H1 (cell line): ENCODE results near the gene SLC7A5. TPM values are rescaled to one million over a fixed set of nuclear protein-coding genes. Genes with fewer than 3 reads are reported as not detected.

Experiments
- CTCF ChIA-PET: fragments of 300-600 bp; sonication (Branson Sonifier 250); formaldehyde crosslinking; loops from one replicate; lab custom pipeline; 2021; ENCODE audit not compliant: partially characterized antibody; lab: Charles Lee
- POLR2A ChIA-PET: fragments of 300-600 bp; sonication (Branson Sonifier 250); formaldehyde crosslinking; loops from one replicate; lab custom pipeline; 2021; ENCODE audit warnings: inconsistent platforms; ENCODE audit not compliant: partially characterized antibody; lab: Charles Lee
- DNase-seq, 2 experiments: peaks; one replicate each; pipeline versions ENCODE4 v3.0.0 to v3.0.0-alpha.2; 2010 to 2022; ENCODE audit warnings: low spot score in 2 of 2, low read depth in 1 of 2, mixed read lengths in 1 of 2
- FAIRE-seq: peaks from 2 replicates; lab custom pipeline; 2011; peaks lifted over from hg19 to GRCh38; lab: Jason Lieb, UNC
- H2AFZ ChIP-seq: 2 replicates; pipeline ENCODE4 v1.8.1; 2012; ENCODE audit warnings: low read length, inconsistent platforms
- H2AK5ac ChIP-seq: 2 replicates; pipeline ENCODE4 v1.6.1; 2013; ENCODE audit warnings: low read depth, low read length
- H2BK120ac ChIP-seq: replicated peaks from 2 replicates; pipeline ENCODE3; 2013; ENCODE audit warnings: low read depth, low read length, inconsistent platforms
- H2BK12ac ChIP-seq: 2 replicates; pipeline ENCODE4 v1.6.1; 2013; ENCODE audit warnings: low read depth, low read length
- H2BK15ac ChIP-seq: 2 replicates; pipeline ENCODE4 v1.6.1; 2013; ENCODE audit warnings: low read length
- H2BK20ac ChIP-seq: 2 replicates; pipeline ENCODE4 v1.6.1; 2013; ENCODE audit warnings: low read length
- H2BK5ac ChIP-seq: 2 replicates; pipeline ENCODE4 v1.6.1; 2013; ENCODE audit warnings: low read depth, low read length
- H3K14ac ChIP-seq: 2 replicates; pipeline ENCODE4 v1.6.1; 2013; ENCODE audit warnings: inconsistent platforms; ENCODE audit not compliant: insufficient read length
- H3K18ac ChIP-seq: 2 replicates; pipeline ENCODE4 v1.6.1; 2013; ENCODE audit warnings: low read length; ENCODE audit errors: extremely low read depth
- H3K23ac ChIP-seq: 2 replicates; pipeline ENCODE4 v1.6.1; 2013; ENCODE audit warnings: inconsistent platforms; ENCODE audit not compliant: insufficient read length
- H3K23me2 ChIP-seq: 2 replicates; pipeline ENCODE4 v1.6.1; 2013; ENCODE audit warnings: low read depth, low read length
- H3K27ac ChIP-seq: 2 replicates; pipeline ENCODE4 v1.6.1; 2011; ENCODE audit warnings: low read depth, low read length, inconsistent platforms
- H3K27me3 ChIP-seq, 4 experiments: replicated peaks in 1 of 4; 1 replicate in 1 of 4; 2 replicates in 3 of 4; pipeline versions ENCODE4 v1.6.1 to v1.8.1; 2011 to 2013; ENCODE audit warnings: low read length in 3 of 4, mild to moderate bottlenecking in 3 of 4, inconsistent platforms in 2 of 4, mixed read lengths in 2 of 4, moderate library complexity in 1 of 4; ENCODE audit not compliant: control insufficient read depth in 3 of 4, insufficient read depth in 3 of 4; ENCODE audit errors: extremely low read depth in 1 of 4
- H3K36me3 ChIP-seq, 4 experiments: 2 replicates each; pipeline versions ENCODE4 v1.6.1 to v1.8.1; 2011 to 2013; ENCODE audit warnings: mild to moderate bottlenecking in 4 of 4, low read length in 3 of 4, moderate library complexity in 2 of 4, control low read depth in 1 of 4, inconsistent platforms in 1 of 4; ENCODE audit not compliant: insufficient read depth in 4 of 4, control insufficient read depth in 2 of 4
- H3K4ac ChIP-seq: replicated peaks from 2 replicates; pipeline ENCODE3; 2013; ENCODE audit warnings: low read length, low read depth, mixed read lengths, inconsistent platforms; ENCODE audit not compliant: insufficient read length
- H3K4me1 ChIP-seq, 4 experiments: replicated peaks in 1 of 4; 1 replicate in 1 of 4; 2 replicates in 3 of 4; pipeline versions ENCODE4 v1.6.1 to v1.8.1; 2011 to 2013; ENCODE audit warnings: low read length in 3 of 4, inconsistent platforms in 2 of 4, mixed read lengths in 1 of 4; ENCODE audit not compliant: insufficient read depth in 4 of 4, control insufficient read depth in 3 of 4
- H3K4me2 ChIP-seq, 2 experiments: 2 replicates each; pipeline versions ENCODE4 v1.6.1 to v1.8.1; 2011 to 2013; ENCODE audit warnings: low read depth in 2 of 2, low read length in 2 of 2, control low read depth in 1 of 2, inconsistent platforms in 1 of 2, mild to moderate bottlenecking in 1 of 2; ENCODE audit not compliant: insufficient read depth in 1 of 2
- H3K4me3 ChIP-seq, 4 experiments: fragments of 200-600, 300-600 bp in 1 of 4; sonication (generic), shearing (Covaris generic), sonication (Bioruptor Twin) in 1 of 4; 2 replicates each; pipeline versions ENCODE4 v1.5.1 to v1.8.1; 2011 to 2016; ENCODE audit warnings: low read length in 4 of 4, low read depth in 3 of 4, control low read depth in 2 of 4, inconsistent platforms in 2 of 4, mild to moderate bottlenecking in 2 of 4, mixed read lengths in 1 of 4, moderate library complexity in 1 of 4; ENCODE audit not compliant: insufficient read depth in 2 of 4; ENCODE audit errors: extremely low read depth in 1 of 4
- H3K56ac ChIP-seq: replicated peaks from 2 replicates; pipeline ENCODE3; 2013; ENCODE audit warnings: low read depth, mild to moderate bottlenecking, mixed read lengths, low read length, inconsistent platforms; ENCODE audit not compliant: insufficient read length
- H3K79me1 ChIP-seq: 2 replicates; pipeline ENCODE4 v1.6.1; 2013; ENCODE audit warnings: low read depth, low read length, control low read depth
- H3K79me2 ChIP-seq, 2 experiments: 2 replicates each; pipeline versions ENCODE4 v1.6.1 to v1.8.1; 2012 to 2013; ENCODE audit warnings: low read length in 2 of 2, mild to moderate bottlenecking in 2 of 2, inconsistent platforms in 1 of 2; ENCODE audit not compliant: insufficient read depth in 2 of 2, control insufficient read depth in 1 of 2
- H3K9ac ChIP-seq, 4 experiments: replicated peaks in 1 of 4; 1 replicate in 1 of 4; 2 replicates in 3 of 4; pipeline versions ENCODE4 v1.6.1 to v1.8.1; 2011 to 2013; ENCODE audit warnings: low read depth in 3 of 4, low read length in 3 of 4, control low read depth in 2 of 4, mild to moderate bottlenecking in 2 of 4, moderate library complexity in 2 of 4, inconsistent platforms in 1 of 4; ENCODE audit errors: extremely low read depth in 1 of 4
- H3K9me3 ChIP-seq, 2 experiments: 2 replicates each; pipeline versions ENCODE4 v1.6.1 to v1.8.1; 2012 to 2013; ENCODE audit warnings: mild to moderate bottlenecking in 2 of 2, moderate library complexity in 2 of 2, control low read depth in 1 of 2, inconsistent platforms in 1 of 2, low read depth in 1 of 2, low read length in 1 of 2, mixed read lengths in 1 of 2; ENCODE audit not compliant: insufficient read depth in 2 of 2
- H4K20me1 ChIP-seq, 2 experiments: replicated peaks in 1 of 2; 2 replicates each; pipeline versions ENCODE3 to v1.8.1; 2011 to 2013; ENCODE audit warnings: inconsistent platforms in 2 of 2, low read length in 2 of 2, mild to moderate bottlenecking in 1 of 2; ENCODE audit not compliant: insufficient read depth in 2 of 2, control insufficient read depth in 1 of 2
- H4K5ac ChIP-seq: 2 replicates; pipeline ENCODE4 v1.6.1; 2013; ENCODE audit warnings: low read length, low read depth, mixed read lengths, inconsistent platforms; ENCODE audit not compliant: insufficient read length
- H4K8ac ChIP-seq: 2 replicates; pipeline ENCODE4 v1.8.0; 2013; ENCODE audit warnings: mild to moderate bottlenecking, moderate library complexity, low read length, inconsistent platforms; ENCODE audit not compliant: insufficient read depth; ENCODE audit errors: extremely low read depth
- H4K91ac ChIP-seq: replicated peaks from 2 replicates; pipeline ENCODE3; 2013; ENCODE audit warnings: low read length, mixed read lengths, inconsistent platforms; ENCODE audit not compliant: insufficient read length
- ATF3 ChIP-seq: IDR thresholded peaks from 2 replicates; pipeline ENCODE4 v1.6.1; 2011; ENCODE audit warnings: low read depth, mild to moderate bottlenecking, low read length; ENCODE audit not compliant: insufficient read depth
- CBX5 ChIP-seq: fragments of 300-800, 300-1000 bp; sonication (generic); IDR thresholded peaks from 2 replicates; pipeline ENCODE4 v1.7.1; 2016; ENCODE audit warnings: antibody characterized with exemption, low read length, low read depth
- EP300 ChIP-seq, 2 experiments: IDR thresholded peaks; 1 replicate in 1 of 2; 2 replicates in 1 of 2; pipeline ENCODE4 v1.6.1; 2011 to 2012; ENCODE audit warnings: low read depth in 2 of 2, low read length in 2 of 2, mild to moderate bottlenecking in 2 of 2, borderline replicate concordance in 1 of 2, inconsistent platforms in 1 of 2, moderate library complexity in 1 of 2
- HDAC2 ChIP-seq, 2 experiments: fragments of 300-600 bp in 1 of 2; sonication (generic) in 1 of 2; IDR thresholded peaks; 2 replicates each; pipeline ENCODE4 v1.6.1; 2011 to 2012; ENCODE audit warnings: low read depth in 2 of 2, low read length in 2 of 2, mild to moderate bottlenecking in 2 of 2, moderate library complexity in 2 of 2, borderline replicate concordance in 1 of 2, inconsistent platforms in 1 of 2
- KDM5A ChIP-seq: fragments of 200-600 bp; IDR thresholded peaks from 2 replicates; pipeline ENCODE4 v1.7.1; 2012; ENCODE audit warnings: mild to moderate bottlenecking, low read length, inconsistent platforms, mixed read lengths
- RFX5 ChIP-seq: IDR thresholded peaks from 2 replicates; pipeline ENCODE4 v1.6.1; 2011; ENCODE audit warnings: low read depth, low read length, improper control_type of control experiment, borderline replicate concordance
- RXRA ChIP-seq: IDR thresholded peaks from 2 replicates; pipeline ENCODE4 v1.6.1; 2011; ENCODE audit warnings: low read depth, mild to moderate bottlenecking, low read length, moderate library complexity; ENCODE audit not compliant: insufficient read depth
- SAP30 ChIP-seq: fragments of 300-600 bp; sonication (generic); IDR thresholded peaks from 2 replicates; pipeline ENCODE4 v1.7.1; 2012; ENCODE audit warnings: low read length, moderate library complexity, mild to moderate bottlenecking, inconsistent platforms; ENCODE audit not compliant: insufficient read depth, insufficient replicate concordance
- SIN3A ChIP-seq, 2 experiments: IDR thresholded peaks in 1 of 2; conservative IDR thresholded peaks in 1 of 2; 2 replicates each; pipeline ENCODE4 v1.6.1; 2011 to 2012; ENCODE audit warnings: low read length in 2 of 2, improper control_type of control experiment in 1 of 2, low read depth in 1 of 2, mild to moderate bottlenecking in 1 of 2
- SUZ12 ChIP-seq: fragments of 200-600 bp; sonication (generic); IDR thresholded peaks from 2 replicates; pipeline ENCODE4 v1.6.1; 2012; ENCODE audit warnings: mild to moderate bottlenecking, inconsistent platforms, low read length, moderate library complexity, mixed read lengths
- TAF1 ChIP-seq: IDR thresholded peaks from 2 replicates; pipeline ENCODE4 v1.6.1; 2011; ENCODE audit warnings: mild to moderate bottlenecking, low read depth, low read length
- TBP ChIP-seq: IDR thresholded peaks from 2 replicates; pipeline ENCODE4 v1.6.1; 2011; ENCODE audit warnings: low read depth, low read length, improper control_type of control experiment
- WGBS, 2 experiments: shearing (Covaris generic) in 1 of 2; methylation state at CpG; one replicate each; pipeline versions ENCODE4 v1.1.6 to v1.1.7; 2013 to 2015; ENCODE audit warnings: low lambda C conversion rate in 2 of 2, mixed read lengths in 2 of 2, inconsistent platforms in 1 of 2, low coverage in 1 of 2, missing lambda C conversion rate in 1 of 2; ENCODE audit not compliant: insufficient replicate concordance in 2 of 2, insufficient coverage in 1 of 2, insufficient read length in 1 of 2; ENCODE audit errors: extremely low coverage in 1 of 2, missing lambda C conversion rate in 1 of 2; 5-methylcytosine and 5-hydroxymethylcytosine counted together
- polyA plus RNA-seq, 7 experiments: library from polyadenylated mRNA; depleted of rRNA in 3 of 7; stranded (reverse) in 5 of 7; unstranded in 2 of 7; fragments of >200 nt in 5 of 7; fragments of 200-250 nt in 2 of 7; gene quantifications; 1 replicate in 5 of 7; 2 replicates in 1 of 7; 4 replicates in 1 of 7; pipeline versions ENCODE4 v1.2.1 to v1.2.3, GENCODE V29; 2011 to 2013; ENCODE audit warnings: missing spikeins in 2 of 7, mixed read lengths in 2 of 7
- total RNA-seq: library from RNA; stranded (reverse); fragmentation: NEBNext Ultra II Directional; extraction: Animal tissue kit (Norgen Biotek cat#: 25700); gene quantifications from 2 replicates; pipeline ENCODE4 v1.2.1, GENCODE V29; 2021

SLC7A5 gene
- total and polyA plus RNA-seq, 2 of the 8 experiments (the other 6 are each of a cell fraction or from before 2014, with no cell fraction given): 68.2 to 341 TPM

- Histone ChIP-seq H3K4ac (no peak overlapping the region), H3K4me2 (no peak overlapping the region), H4K20me1 (peaks cover 10% of the 10 kb centered on the region in 2 experiments), H3K4me3 (no peak overlapping the region), H3K18ac (no peak overlapping the region), H3K9me3 (no peaks in the 10 kb centered on the region), H3K23me2 (no peaks in the 10 kb centered on the region), H4K91ac (no peak overlapping the region), H3K56ac (no peak overlapping the region), H3K79me1 (peaks cover 5% of the 10 kb centered on the region), H2BK15ac (no peak overlapping the region), H3K23ac (no peak overlapping the region), H3K9ac (no peak overlapping the region), H2AFZ (no peak overlapping the region), H3K27ac (no peak overlapping the region), H3K27me3 (no peaks in the 10 kb centered on the region), H2BK5ac (no peak overlapping the region), H2BK120ac (no peak overlapping the region), H3K36me3 (peaks cover 0 to 10% (median 0%) of the 10 kb centered on the region in 4 experiments; a peak in 2 of 8 replicates), H4K8ac (no peak overlapping the region), H3K14ac (no peak overlapping the region), H2AK5ac (no peak overlapping the region), H4K5ac (no peak overlapping the region), H2BK12ac (no peak overlapping the region), H3K79me2 (peaks cover 5 to 55% of the 10 kb centered on the region in 2 experiments; a peak in 2 of 4 replicates), H2BK20ac (no peak overlapping the region), H3K4me1 (peaks cover 16 to 36% (median 23%) of the 10 kb centered on the region in 4 experiments)
- 89% methylated on average over 15 of the region's 15 CpGs; no CpG with 5 or more reads in 1 of the 2 experiments for WGBS, 2 experiments
- CTCF ChIA-PET: interaction anchor here (0.7 to 8.8 kb wide), 7 partner anchors 8 to 602 kb away, joined by 3 to 115 read pairs (median 3); no protein-coding TSS in a partner anchor
- DNase-seq (no peak), FAIRE-seq (no peak)
- POLR2A ChIA-PET: interaction anchor here (0.7 to 27.1 kb wide), 6 partner anchors 8 to 56 kb away, joined by 3 to 507 read pairs (median 6); partner anchors contain the start of gene SLC7A5
- no peak for TF ChIP-seq SIN3A (conservative IDR thresholded peaks at IDR 0.05 in 1 of 2, IDR thresholded peaks at IDR 0.05 in 1 of 2; ENCODE audit: low read depth in 1 of 2, low read length in 2 of 2)
- no peak for TF ChIP-seq KDM5A
- no peak for TF ChIP-seq SAP30
- no peak for TF ChIP-seq RFX5
- TF ChIP-seq ATF3: no peak
- TF ChIP-seq TAF1: no peak
- TF ChIP-seq EP300 (IDR thresholded peaks at IDR 0.05; ENCODE audit: borderline replicate concordance in 1 of 2, low read depth in 2 of 2, low read length in 2 of 2): no peak
- no peak for TF ChIP-seq TBP
- no peak for TF ChIP-seq SUZ12
- no peak for TF ChIP-seq RXRA
- TF ChIP-seq CBX5: no peak
- no peak for TF ChIP-seq HDAC2 (IDR thresholded peaks at IDR 0.05; ENCODE audit: borderline replicate concordance in 1 of 2, low read depth in 2 of 2, low read length in 2 of 2)
Observed at GRCh38 chr16:87856791-87857228, 12.5 kb downstream of the SLC7A5 start.
